ENCODE results near the gene GSE1. TPM values are rescaled to one million over a fixed set of nuclear protein-coding genes. Genes with fewer than 3 reads are reported as not detected.

Gene GSE1
- total and polyA plus RNA-seq, 2 of the 13 experiments (the other 11 are each of a cell fraction or from before 2014, with no cell fraction given), result 16.1 to 31.2 TPM

DNA sequence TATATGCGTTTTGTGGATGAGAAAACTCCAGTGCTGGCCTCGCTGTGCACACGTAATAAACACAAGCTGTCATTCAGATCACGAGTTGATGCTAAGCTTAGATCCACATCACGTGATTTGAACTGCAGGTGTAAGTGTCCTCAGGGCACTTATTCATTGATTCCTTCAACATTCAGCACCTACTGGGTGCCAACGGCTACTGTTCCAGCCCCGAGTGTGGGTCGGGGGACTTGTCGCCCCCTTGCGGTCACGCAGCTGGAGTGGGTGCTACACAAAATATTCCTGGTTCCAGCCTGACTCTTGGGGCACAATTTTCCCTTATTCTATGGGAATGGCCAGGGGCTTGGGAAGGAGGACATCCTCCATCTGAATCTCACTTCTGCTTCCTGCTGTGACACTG is 105.6 kb downstream of the GSE1 start (continued):
- TF ChIP-seq, protein P1, sequence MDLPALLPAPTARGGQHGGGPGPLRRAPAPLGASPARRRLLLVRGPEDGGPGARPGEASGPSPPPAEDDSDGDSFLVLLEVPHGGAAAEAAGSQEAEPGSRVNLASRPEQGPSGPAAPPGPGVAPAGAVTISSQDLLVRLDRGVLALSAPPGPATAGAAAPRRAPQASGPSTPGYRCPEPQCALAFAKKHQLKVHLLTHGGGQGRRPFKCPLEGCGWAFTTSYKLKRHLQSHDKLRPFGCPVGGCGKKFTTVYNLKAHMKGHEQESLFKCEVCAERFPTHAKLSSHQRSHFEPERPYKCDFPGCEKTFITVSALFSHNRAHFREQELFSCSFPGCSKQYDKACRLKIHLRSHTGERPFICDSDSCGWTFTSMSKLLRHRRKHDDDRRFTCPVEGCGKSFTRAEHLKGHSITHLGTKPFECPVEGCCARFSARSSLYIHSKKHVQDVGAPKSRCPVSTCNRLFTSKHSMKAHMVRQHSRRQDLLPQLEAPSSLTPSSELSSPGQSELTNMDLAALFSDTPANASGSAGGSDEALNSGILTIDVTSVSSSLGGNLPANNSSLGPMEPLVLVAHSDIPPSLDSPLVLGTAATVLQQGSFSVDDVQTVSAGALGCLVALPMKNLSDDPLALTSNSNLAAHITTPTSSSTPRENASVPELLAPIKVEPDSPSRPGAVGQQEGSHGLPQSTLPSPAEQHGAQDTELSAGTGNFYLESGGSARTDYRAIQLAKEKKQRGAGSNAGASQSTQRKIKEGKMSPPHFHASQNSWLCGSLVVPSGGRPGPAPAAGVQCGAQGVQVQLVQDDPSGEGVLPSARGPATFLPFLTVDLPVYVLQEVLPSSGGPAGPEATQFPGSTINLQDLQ (CRISPR knock-in tag; IDR thresholded peaks at IDR 0.05), result no peak
- no peak for TF ChIP-seq ZNF773 (CRISPR knock-in tag; IDR thresholded peaks at IDR 0.05; ENCODE audit: borderline replicate concordance)
- TF ChIP-seq, protein P2, sequence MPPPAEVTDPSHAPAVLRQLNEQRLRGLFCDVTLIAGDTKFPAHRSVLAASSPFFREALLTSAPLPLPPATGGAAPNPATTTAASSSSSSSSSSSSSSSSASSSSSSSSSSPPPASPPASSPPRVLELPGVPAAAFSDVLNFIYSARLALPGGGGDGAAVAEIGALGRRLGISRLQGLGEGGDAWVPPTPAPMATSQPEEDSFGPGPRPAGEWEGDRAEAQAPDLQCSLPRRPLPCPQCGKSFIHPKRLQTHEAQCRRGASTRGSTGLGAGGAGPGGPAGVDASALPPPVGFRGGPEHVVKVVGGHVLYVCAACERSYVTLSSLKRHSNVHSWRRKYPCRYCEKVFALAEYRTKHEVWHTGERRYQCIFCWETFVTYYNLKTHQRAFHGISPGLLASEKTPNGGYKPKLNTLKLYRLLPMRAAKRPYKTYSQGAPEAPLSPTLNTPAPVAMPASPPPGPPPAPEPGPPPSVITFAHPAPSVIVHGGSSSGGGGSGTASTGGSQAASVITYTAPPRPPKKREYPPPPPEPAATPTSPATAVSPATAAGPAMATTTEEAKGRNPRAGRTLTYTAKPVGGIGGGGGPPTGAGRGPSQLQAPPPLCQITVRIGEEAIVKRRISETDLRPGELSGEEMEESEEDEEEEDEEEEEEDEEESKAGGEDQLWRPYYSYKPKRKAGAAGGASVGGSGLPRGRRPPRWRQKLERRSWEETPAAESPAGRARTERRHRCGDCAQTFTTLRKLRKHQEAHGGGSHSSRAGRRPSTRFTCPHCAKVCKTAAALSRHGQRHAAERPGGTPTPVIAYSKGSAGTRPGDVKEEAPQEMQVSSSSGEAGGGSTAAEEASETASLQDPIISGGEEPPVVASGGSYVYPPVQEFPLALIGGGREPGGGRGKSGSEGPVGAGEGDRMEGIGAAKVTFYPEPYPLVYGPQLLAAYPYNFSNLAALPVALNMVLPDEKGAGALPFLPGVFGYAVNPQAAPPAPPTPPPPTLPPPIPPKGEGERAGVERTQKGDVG (CRISPR knock-in tag; IDR thresholded peaks at IDR 0.05; ENCODE audit: borderline replicate concordance), result no peak
- no peak for TF ChIP-seq ELF1 (CRISPR knock-in tag; IDR thresholded peaks at IDR 0.05)
- TF ChIP-seq, protein P3, sequence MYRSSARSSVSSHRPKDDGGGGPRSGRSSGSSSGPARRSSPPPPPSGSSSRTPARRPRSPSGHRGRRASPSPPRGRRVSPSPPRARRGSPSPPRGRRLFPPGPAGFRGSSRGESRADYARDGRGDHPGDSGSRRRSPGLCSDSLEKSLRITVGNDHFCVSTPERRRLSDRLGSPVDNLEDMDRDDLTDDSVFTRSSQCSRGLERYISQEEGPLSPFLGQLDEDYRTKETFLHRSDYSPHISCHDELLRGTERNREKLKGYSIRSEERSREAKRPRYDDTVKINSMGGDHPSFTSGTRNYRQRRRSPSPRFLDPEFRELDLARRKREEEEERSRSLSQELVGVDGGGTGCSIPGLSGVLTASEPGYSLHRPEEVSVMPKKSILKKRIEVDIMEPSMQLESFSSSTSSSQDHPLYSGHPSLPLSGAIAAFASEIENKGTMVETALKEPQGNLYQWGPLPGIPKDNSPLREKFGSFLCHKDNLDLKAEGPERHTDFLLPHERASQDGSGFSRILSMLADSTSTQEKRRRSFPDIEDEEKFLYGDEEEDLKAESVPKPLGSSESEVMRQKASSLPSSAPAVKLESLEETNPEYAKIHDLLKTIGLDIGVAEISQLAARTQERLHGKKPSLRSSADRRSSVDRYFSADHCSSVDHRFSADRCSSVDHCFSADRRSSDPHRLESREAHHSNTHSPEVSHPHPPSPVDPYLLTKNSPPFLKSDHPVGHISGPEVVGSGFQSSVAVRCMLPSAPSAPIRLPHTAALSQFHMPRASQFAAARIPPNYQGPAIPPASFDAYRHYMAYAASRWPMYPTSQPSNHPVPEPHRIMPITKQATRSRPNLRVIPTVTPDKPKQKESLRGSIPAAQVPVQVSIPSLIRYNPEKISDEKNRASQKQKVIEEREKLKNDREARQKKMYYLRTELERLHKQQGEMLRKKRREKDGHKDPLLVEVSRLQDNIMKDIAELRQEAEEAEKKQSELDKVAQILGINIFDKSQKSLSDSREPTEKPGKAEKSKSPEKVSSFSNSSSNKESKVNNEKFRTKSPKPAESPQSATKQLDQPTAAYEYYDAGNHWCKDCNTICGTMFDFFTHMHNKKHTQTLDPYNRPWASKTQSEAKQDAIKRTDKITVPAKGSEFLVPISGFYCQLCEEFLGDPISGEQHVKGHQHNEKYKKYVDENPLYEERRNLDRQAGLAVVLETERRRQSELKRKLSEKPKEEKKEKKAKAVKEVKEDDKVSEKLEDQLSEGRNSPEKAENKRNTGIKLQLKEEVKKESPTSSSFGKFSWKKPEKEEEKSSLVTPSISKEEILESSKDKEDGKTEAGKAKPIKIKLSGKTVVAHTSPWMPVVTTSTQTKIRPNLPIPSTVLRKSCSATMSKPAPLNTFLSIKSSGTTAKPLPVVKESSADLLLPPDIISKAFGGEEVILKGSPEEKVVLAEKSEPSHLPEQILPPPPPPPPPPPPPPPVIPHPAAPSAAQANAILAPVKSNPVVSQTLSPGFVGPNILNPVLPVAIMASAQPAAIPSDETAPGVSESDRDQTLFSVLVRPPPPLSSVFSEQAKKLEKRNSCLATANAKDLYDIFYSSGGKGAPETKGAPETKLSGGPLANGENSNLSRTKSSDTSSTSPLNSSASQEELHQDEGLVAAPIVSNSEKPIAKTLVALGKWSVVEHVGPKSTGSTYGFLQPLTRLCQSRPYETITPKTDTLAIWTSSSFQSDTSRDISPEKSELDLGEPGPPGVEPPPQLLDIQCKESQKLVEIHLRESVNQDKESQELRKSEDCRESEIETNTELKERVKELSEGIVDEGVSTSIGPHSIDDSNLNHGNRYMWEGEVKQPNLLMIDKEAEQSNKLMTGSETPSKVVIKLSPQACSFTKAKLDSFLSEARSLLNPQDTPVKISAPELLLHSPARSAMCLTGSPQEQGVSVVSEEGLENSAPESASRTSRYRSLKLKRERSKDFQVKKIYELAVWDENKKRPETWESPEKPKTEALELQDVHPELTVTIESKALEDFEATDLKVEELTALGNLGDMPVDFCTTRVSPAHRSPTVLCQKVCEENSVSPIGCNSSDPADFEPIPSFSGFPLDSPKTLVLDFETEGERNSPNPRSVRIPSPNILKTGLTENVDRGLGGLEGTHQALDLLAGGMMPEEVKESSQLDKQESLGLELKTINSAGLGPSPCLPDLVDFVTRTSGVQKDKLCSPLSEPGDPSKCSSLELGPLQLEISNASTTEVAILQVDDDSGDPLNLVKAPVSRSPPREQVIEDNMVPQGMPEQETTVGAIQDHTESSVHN (CRISPR knock-in tag; IDR thresholded peaks at IDR 0.05), result no peak
- TF ChIP-seq NAIF1 (CRISPR knock-in tag; IDR thresholded peaks at IDR 0.05; ENCODE audit: borderline replicate concordance), result no peak
- TF ChIP-seq, protein P4, sequence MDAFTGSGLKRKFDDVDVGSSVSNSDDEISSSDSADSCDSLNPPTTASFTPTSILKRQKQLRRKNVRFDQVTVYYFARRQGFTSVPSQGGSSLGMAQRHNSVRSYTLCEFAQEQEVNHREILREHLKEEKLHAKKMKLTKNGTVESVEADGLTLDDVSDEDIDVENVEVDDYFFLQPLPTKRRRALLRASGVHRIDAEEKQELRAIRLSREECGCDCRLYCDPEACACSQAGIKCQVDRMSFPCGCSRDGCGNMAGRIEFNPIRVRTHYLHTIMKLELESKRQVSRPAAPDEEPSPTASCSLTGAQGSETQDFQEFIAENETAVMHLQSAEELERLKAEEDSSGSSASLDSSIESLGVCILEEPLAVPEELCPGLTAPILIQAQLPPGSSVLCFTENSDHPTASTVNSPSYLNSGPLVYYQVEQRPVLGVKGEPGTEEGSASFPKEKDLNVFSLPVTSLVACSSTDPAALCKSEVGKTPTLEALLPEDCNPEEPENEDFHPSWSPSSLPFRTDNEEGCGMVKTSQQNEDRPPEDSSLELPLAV (CRISPR knock-in tag; conservative IDR thresholded peaks at IDR 0.05; ENCODE audit: low read depth), result no peak
- TF ChIP-seq ZNF562 (CRISPR knock-in tag; IDR thresholded peaks at IDR 0.05; ENCODE audit: borderline replicate concordance), result no peak
- 0 out of 2 replicates have a peak, but pooled peaks have one; percentile 19 for TF ChIP-seq ZNF263 (CRISPR knock-in tag; IDR thresholded peaks at IDR 0.05)
- TF ChIP-seq GATA4 (IDR thresholded peaks at IDR 0.05; ENCODE audit: borderline replicate concordance, low read depth), result no peak
